ENCODE data around the gene RIPOR1. TPM values are rescaled to one million over a fixed set of nuclear protein-coding genes. Genes with fewer than 3 reads are reported as not detected.

Gene RIPOR1
- total and polyA plus RNA-seq, 2 experiments from 2014 or later, result 7.6 to 22.4 TPM

DNA sequence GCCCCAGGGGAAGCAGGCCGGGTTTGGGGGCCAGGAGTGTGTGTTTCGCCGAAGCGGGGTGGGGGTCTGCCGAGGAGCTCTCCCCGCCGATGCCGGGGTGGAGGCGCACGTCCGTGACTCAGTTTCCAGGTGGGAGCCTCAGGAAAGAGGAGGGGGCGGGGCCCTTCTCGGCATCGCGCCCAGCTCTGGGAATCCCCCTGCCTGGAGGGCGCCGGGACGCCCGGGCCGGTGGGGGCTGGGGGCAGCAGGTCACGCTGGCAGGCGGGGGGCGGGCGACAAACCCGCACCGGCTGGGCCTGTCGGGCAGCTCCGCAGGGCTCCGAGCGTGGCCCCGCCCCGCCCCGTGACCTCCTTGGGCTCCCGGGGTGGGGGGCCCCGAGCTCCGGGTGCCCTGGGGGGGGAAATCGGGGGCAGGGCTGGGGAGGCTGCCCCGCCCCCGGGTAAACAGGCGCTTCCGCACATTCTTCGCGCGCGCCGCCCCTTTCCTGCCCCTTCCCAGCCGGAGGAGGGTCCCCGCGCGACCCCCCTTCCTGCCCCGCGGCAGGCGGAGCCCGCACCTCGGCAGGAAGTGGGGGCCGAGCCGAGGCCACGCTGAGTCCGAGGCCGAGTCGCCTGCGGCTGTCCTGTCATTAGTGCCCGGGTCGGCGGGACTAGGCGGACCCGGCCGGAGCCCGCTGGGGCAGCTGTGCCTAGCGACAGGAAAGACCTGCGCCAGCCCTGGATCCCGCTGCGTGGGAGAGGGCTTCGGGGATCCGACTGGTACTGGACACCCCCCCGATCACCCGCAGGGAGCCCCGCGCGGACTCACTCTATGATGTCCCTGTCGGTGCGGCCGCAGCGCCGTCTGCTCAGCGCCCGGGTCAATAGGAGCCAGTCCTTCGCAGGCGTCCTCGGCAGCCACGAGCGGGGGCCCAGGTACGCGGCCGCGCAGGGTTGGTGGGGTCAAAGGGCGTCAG is 9.3 kb downstream of the RIPOR1 start:
- Histone ChIP-seq H2AFZ (peak overlapping the region; percentile 76), H3K4me1 (ENCODE audit: insufficient read depth) (no peaks in the 10 kb centered on the region; the same call in 1 of the 2 replicates), H3K36me3 (ENCODE audit: insufficient read depth) (no peaks in the 10 kb centered on the region), H3K79me2 (replicated peaks; ENCODE audit: insufficient read depth) (no peaks in the 10 kb centered on the region), H3K27ac (ENCODE audit: low read depth) (no peak overlapping the region), H3K27me3 (ENCODE audit: insufficient read depth) (peaks cover 88% of the 10 kb centered on the region), H3K4me2 (peak overlapping the region; percentile 90), H3K9me2 (ENCODE audit: insufficient read depth) (no peaks in the 10 kb centered on the region), H3F3A (replicated peaks; ENCODE audit: low read depth) (0 out of 2 replicates have a peak, but pooled peaks cover 3% of the 10 kb centered on the region), H3K4me3 (peak overlapping the region; percentile 77), H4K20me1 (replicated peaks; ENCODE audit: insufficient read depth) (peaks cover 4% of the 10 kb centered on the region; the same call in 1 of the 2 replicates)
- H3K36me3 Mint-ChIP-seq (ENCODE audit: low read depth), result peaks cover 12% of the 10 kb centered on the region
- no peaks in the 10 kb centered on the region; the same call in 2 of the 3 replicates for H3K9me3 Mint-ChIP-seq
- ATAC-seq (peak; percentile 18), DNase-seq (ENCODE audit: low spot score) (peak; percentile 52)
- TF ChIP-seq EZH2 (IDR thresholded peaks at IDR 0.05; ENCODE audit: low read depth, unreplicated experiment) (peak; percentile 62), EZH2phosphoT487 (IDR thresholded peaks at IDR 0.05; ENCODE audit: unreplicated experiment) (no peak), POLR2AphosphoS5 (IDR thresholded peaks at IDR 0.05; ENCODE audit: low read depth) (no peak), CREB1 (CRISPR knock-in tag; IDR thresholded peaks at IDR 0.05; ENCODE audit: low read depth) (no peak), CTCF (conservative IDR thresholded peaks at IDR 0.05; ENCODE audit: low read depth in 2 of 2) (no peak)
- TF ChIP-seq, protein P1, sequence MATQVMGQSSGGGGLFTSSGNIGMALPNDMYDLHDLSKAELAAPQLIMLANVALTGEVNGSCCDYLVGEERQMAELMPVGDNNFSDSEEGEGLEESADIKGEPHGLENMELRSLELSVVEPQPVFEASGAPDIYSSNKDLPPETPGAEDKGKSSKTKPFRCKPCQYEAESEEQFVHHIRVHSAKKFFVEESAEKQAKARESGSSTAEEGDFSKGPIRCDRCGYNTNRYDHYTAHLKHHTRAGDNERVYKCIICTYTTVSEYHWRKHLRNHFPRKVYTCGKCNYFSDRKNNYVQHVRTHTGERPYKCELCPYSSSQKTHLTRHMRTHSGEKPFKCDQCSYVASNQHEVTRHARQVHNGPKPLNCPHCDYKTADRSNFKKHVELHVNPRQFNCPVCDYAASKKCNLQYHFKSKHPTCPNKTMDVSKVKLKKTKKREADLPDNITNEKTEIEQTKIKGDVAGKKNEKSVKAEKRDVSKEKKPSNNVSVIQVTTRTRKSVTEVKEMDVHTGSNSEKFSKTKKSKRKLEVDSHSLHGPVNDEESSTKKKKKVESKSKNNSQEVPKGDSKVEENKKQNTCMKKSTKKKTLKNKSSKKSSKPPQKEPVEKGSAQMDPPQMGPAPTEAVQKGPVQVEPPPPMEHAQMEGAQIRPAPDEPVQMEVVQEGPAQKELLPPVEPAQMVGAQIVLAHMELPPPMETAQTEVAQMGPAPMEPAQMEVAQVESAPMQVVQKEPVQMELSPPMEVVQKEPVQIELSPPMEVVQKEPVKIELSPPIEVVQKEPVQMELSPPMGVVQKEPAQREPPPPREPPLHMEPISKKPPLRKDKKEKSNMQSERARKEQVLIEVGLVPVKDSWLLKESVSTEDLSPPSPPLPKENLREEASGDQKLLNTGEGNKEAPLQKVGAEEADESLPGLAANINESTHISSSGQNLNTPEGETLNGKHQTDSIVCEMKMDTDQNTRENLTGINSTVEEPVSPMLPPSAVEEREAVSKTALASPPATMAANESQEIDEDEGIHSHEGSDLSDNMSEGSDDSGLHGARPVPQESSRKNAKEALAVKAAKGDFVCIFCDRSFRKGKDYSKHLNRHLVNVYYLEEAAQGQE (IDR thresholded peaks at IDR 0.05; ENCODE audit: unreplicated experiment), result no peak
- H3K27me3 Mint-ChIP-seq (ENCODE audit: insufficient read depth, low read depth, poor library complexity), result peaks cover 83% of the 10 kb centered on the region
- peak overlapping the region; percentile 63 for H3K4me3 Mint-ChIP-seq
- peaks cover 21% of the 10 kb centered on the region for H3K4me1 Mint-ChIP-seq
- no peak overlapping the region for H3K27ac Mint-ChIP-seq

- DNase-seq (ENCODE audit: low spot score) (peak; percentile 42), ATAC-seq (peak; percentile 19)
- Histone ChIP-seq H3K27ac (ENCODE audit: low read depth) (no peak overlapping the region), H3K27me3 (ENCODE audit: insufficient read depth) (peaks cover 80% of the 10 kb centered on the region), H2AFZ (no peak overlapping the region), H3K4me2 (peak overlapping the region; percentile 90), H3K36me3 (ENCODE audit: insufficient read depth) (no peaks in the 10 kb centered on the region), H3K4me1 (ENCODE audit: insufficient read depth) (no peaks in the 10 kb centered on the region; the same call in 1 of the 2 replicates), H3F3A (replicated peaks; ENCODE audit: low read depth) (0 out of 2 replicates have a peak, but pooled peaks cover 3% of the 10 kb centered on the region), H3K4me3 (peak overlapping the region; percentile 77), H4K20me1 (replicated peaks; ENCODE audit: insufficient read depth) (peaks cover under 1% of the 10 kb centered on the region; the same call in 1 of the 2 replicates), H3K9me2 (ENCODE audit: insufficient read depth) (no peaks in the 10 kb centered on the region), H3K79me2 (replicated peaks; ENCODE audit: insufficient read depth) (no peaks in the 10 kb centered on the region)
- Mint-ChIP-seq H3K4me3 (peak overlapping the region; percentile 59), H3K4me1 (peaks cover 21% of the 10 kb centered on the region), H3K27me3 (ENCODE audit: insufficient read depth, low read depth, poor library complexity) (peaks cover 77% of the 10 kb centered on the region), H3K36me3 (ENCODE audit: low read depth) (peaks cover 12% of the 10 kb centered on the region), H3K9me3 (no peaks in the 10 kb centered on the region; the same call in 2 of the 3 replicates), H3K27ac (no peak overlapping the region)
- TF ChIP-seq CREB1 (CRISPR knock-in tag; IDR thresholded peaks at IDR 0.05; ENCODE audit: low read depth), result no peak
- TF ChIP-seq ZNF331 (CRISPR knock-in tag; IDR thresholded peaks at IDR 0.05; ENCODE audit: low read depth), result no peak
- TF ChIP-seq ZNF114 (CRISPR knock-in tag; IDR thresholded peaks at IDR 0.05), result no peak
These were observed 10.1 kb downstream of the RIPOR1 start for GRCh38 chr16:67538666-67539101.

Data from GM23338 (cell line).